HG02798 (cell line): ENCODE data around the gene ZRANB3.
"Not testable (repeated sequence)": the region's sequence is repeated elsewhere in the genome, so short reads cannot be mapped to it uniquely, and the experiment has no call there.

Experiments
- ATAC-seq: cut with Tn5 transposase; IDR thresholded peaks from one replicate; pipeline ENCODE4 v1.9.1; 2021; ENCODE audit warnings: mild to moderate bottlenecking; ENCODE audit not compliant: unreplicated experiment, poor library complexity

The ZRANB3 gene

DNA sequence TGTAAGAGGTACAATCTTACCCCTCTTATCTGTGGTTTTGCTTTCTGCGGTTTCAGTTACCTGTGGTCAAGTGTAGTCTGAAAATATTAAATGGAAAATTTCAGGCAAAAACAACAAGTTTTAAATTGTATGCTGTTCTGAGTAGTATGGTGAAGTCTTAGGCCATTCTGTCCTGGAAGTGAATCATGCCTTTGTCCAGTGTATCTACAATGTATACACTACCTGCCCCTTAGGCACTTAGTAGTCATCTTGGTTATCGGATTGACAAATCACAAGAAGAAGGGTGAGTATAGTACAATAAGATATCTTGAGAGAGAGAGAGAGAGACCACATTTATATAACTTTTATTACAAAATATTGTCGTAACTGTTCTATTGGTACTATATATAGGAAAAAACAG is 435.4 kb downstream of the ZRANB3 start:
- no peak for ATAC-seq

DNA sequence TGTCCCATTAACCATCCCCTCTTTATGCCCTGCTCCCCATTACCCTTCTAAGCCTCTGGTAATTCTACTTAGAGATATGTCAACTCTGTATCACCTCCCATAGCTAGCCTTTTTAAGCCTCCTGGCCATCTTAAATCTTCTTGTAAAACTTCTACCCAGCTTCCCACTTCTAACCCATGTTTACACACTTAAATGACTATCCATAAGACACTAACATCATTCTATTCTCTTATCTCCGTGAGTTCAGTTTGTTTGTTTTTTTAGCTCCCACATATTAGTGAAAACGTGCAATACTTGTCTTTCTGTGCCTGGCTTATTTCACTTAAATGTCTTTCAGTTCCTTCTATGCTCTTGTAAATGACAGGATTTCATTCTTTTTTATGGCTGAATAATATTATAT is 436.5 kb downstream of the ZRANB3 start:
- ATAC-seq: no peak

DNA sequence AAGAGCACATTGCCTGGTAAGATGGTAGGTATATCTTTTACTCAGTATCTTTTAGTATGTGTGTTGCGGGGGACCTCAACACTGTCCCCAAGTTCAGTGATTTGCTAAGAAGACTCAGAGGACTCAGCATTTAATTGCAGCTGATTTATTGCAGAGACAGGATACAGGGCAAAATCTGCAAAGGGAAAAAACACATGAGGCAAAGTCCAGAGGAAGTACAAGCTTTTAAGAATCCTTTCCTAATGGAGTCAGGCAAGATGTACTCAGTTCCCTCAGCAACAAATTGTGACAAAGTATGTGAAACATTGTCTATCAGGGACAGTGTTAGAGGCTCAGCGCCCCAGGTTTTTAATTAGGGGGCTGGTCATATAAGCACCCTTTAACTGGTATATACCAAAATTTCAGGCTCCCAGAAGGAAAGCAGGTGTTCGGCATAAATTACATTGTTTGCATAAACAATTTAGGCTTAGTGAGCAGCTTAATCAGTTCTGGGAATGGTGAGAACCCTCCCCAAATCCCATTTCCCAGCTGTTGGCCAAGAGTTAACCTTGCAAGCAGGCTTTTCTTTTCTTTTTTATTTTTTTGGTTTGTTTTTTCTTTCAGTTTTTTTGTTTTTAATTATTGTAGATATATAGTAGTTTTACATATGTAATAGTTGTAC is 437.2 kb downstream of the ZRANB3 start:
- ATAC-seq: no peak

DNA sequence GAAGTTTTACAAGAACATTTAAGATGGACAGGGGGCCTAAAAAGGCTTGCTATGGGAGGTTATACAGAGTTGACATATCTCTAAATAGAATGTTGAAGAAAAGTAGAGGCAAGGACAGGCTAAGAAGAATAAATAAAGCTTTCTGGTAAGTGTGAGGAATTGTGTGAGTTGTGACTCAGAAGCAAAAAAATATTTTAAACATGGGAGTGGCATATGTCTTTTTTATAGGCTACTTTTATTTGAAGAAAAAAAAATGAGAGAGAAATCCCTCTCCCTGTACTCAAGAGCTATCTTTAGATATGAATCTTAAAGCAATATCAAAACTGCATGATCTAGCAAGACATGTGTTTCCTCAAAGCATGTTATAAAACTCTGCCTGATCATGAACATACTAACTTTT is 437.8 kb downstream of the ZRANB3 start:
- no peak for ATAC-seq

DNA sequence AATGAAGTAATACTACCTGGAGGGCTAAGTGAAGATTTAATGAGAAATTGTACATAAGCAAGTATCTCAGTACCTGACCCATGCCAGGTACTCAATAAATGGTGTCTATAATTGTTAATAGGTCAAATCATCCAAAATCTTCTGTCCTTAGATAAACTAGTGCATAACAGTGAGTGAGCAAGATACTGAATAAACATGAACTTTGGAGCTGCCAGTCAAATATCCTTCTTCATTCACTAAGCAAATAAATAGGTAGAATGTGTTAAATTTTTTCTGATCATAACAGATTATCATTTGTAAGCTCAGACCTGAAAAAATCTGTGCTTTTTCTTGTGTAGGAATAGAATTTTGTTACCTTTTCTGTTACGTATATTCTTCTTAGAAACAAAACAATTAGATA is 439.3 kb downstream of the ZRANB3 start:
- ATAC-seq: no peak

DNA sequence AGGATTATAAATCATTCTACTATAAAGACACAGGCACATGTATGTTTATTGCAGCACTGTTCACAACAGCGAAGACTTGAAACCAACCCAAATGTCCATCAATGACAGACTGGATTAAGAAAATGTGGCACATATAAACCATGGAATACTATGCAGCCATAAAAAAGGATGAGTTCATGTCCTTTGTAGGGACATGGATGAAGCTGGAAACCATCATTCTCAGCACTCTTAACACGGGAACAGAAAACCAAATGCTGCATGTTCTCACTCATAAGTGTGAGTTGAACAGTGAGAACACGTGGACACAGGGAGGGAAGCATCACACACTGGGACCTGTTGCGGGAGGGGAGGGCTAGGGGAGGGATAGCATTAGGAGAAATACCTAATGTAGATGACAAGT is 441.4 kb downstream of the ZRANB3 start:
- not testable (repeated sequence) for ATAC-seq
